Activated CD4-positive, alpha-beta T cell treated with anti-CD3 and anti-CD28 coated beads, Interleukin-2, amount 50 U/mL, for 16 hours (primary cell): Measurements from ENCODE around the gene ORAI2.
"Not testable (repeated sequence)": the region's sequence is repeated elsewhere in the genome, so short reads cannot be mapped to it uniquely, and the experiment has no call there.

Experiments
- DNase-seq: peaks from one replicate; pipeline ENCODE4 v3.0.0-alpha.2; 2020

ORAI2 gene

DNA sequence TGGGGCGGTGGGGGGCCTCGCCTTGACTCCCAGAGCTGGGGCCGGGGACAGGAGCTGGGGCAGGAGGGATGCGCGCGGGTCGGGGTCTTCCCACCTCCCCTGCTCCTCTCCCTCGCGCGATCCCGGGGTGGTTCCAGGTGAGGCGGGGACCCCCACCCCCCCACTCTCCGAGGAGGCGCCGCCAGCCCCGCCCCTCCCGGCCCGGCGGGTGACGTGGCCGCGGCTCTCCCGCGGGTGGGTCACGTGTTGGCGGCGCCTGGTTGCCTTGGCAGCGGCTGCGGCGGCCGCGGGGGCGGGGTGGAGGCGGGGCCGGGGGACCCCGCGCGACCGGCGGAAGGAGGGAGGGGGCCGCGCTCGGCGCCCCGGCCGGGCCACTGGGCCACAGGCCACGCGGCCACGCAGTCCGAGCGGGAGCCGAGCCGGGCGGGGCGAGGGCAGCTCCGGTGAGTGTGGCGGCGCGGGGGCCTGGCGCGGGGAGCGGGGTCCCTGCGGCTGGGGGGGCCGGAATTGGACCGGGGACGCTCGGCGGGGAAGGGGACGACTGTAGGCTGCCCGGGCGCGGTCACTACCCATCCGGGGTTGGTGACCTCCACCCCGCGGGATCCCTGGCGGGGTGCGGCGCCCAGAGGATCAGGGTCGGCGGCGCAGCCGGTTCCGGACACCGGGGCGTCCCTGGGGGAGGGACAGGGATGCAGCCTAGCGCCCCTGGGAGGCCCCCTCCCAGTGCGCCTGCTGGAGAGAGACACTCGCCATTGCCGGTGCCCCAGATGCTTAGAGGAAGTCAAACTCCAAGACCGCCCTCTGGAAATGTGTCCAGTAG, at the start of gene ORAI2:
Gene ORAI2 (plus strand): TSS at position 357 of the 820 bp plus-strand sequence. CDS start 5,382 bp downstream, outside the sequence.
- DNase-seq: peak; percentile 88

- no peak for DNase-seq
Observed at GRCh38 chr7:102387064-102387463, 46.3 kb upstream of the ORAI2 start.

- DNase-seq: no peak
Observed at GRCh38 chr7:102389810-102390209, 43.6 kb upstream of the ORAI2 start.

- peak; percentile 61 for DNase-seq
Observed at GRCh38 chr7:102390697-102391484, 42.5 kb upstream of the ORAI2 start.

- no peak for DNase-seq
Observed at GRCh38 chr7:102392330-102392729, 41.0 kb upstream of the ORAI2 start.

GRCh38 chr7:102393467-102393866, 39.9 kb upstream of the ORAI2 start:
- DNase-seq: no peak

- DNase-seq: no peak
Observed at GRCh38 chr7:102395592-102395872, 37.8 kb upstream of the ORAI2 start.

DNA sequence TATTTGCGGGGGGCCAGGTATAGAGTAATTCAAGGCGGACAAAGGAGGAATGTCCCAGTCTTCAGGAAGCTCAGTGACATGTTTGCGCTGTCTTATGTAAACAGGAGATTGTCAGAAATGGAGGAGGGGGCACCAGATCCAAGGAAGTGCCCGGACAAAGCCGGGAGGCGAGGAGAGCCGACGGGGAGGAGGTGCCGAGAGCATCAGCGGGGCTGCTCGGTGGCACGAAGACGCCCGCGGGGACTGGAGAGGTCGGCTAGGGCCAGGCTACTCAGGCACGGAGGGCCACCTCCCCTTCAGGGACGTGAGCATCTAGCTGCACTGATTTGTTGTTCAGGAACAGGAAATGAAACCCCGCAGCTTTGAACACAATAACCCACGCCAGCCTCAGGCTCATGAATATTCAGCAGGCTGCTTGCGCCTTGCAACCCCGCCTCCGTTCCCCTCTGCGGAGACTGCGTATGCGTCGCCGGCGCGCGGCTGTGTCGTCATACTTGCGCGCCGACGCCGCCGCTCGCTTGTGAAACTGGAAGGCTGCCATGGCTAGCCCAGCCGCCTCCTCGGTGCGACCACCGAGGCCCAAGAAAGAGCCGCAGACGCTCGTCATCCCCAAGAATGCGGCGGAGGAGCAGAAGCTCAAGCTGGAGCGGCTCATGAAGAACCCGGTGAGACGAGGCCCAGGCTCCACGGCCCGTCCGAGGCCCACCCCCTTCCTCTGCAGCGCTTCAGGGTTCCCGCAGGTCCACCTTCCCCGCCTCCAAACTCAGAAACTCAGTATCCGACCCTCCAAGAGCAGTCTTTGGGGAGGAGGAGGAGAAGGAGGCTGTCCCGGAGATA, 37.3 kb upstream of the ORAI2 start, which contains the start of gene PRKRIP1:
Gene PRKRIP1 (plus strand): TSS at position 491 of the 837 bp plus-strand sequence. CDS start 49 bp downstream, at position 540.
- DNase-seq: peak; percentile 93

DNA sequence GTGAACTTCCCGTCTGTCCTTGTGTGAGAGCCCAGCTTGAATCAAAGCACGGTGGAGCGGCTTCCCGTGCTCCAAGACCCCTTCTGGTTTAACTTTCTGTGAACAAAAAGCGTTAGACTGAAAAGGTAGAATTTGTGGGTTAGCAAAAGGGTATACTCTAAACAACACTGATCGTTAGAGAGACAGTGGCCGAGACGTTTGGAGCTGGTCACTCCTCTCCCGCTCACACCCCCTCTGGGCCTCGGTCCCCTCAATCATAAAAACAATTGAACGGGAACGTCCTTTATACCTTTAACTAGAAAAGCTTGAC, 36.7 kb upstream of the ORAI2 start:
- no peak for DNase-seq

GRCh38 chr7:102398543-102398942, 34.8 kb upstream of the ORAI2 start:
- DNase-seq: no peak

DNA sequence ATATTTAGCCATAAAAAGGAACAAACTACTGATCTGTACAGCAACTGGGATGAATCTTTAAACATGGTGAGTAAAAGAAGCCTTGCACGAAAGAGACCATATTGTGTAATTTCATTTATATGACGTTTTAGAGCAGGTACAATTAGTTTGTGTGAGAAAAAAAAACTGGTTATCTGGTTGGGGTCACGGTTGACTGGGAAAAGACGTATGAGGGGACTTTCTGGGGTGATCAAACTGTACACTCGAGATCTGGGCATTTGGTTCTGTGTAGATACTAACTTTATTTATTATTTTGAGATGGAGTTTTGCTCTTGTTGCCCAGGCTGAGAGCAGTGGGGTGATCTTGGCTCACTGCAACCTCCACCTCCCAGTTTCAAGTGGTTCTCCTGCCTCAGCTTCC, 33.0 kb upstream of the ORAI2 start:
- no peak for DNase-seq

DNA sequence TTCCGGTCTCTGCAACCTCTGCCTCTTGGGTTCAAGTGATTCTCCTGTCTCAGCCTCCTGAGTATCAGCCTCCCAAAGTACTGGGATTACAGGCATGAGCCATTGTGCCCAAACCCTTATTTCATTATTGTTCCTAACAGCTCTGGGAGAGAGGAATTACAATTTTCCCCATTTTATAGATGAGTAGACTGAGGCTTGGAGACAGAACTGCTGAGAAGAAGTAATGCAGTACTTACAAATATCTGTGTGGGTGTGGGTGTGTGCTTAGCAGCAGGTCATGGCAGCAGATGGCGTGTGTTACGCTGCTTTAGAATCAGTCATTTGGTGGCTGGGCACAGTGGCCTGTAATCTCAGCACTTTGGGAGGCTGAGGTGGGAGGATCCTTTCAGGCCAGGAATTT, 29.8 kb upstream of the ORAI2 start:
- no peak for DNase-seq

DNA sequence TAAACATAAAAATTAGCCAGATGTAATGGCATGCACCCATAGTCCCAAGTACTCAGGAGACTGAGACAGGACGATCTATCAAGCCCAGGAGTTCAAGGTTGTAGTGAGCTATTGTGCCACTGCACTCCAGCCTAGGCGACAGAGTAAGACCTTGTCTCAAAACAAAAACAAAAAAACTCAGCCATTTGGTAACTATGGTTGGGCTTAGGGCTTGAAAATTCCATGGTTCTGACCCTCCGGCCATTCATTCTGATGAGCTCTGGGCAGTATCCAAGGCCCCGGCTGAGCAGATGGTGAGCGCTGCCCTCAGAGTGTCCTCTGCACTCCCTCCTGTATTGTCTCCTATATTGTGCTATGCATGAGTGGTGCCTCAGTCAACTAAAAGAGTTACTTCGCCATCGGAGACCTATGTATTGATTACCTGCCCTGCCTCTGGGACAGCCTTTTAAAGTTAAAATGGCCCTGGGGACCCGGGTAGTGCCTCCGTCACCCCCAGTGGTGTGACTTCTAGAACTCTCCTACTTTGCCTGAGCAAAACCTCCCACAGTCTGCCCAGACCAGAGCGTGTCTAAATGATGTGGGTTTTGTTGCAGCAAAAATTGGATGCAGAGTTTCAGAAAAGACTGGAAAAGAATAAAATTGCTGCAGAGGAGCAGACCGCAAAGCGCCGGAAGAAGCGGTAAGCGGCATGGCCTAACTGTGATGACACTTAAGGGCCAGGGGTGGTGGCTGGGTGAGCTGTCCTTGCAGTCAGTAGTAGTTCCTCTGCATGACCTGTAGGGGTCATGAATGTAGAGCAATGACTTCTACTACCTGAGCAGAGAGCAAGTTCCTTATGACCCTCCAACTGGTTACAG, 29.1 kb upstream of the ORAI2 start:
- peak; percentile 71 for DNase-seq

DNA sequence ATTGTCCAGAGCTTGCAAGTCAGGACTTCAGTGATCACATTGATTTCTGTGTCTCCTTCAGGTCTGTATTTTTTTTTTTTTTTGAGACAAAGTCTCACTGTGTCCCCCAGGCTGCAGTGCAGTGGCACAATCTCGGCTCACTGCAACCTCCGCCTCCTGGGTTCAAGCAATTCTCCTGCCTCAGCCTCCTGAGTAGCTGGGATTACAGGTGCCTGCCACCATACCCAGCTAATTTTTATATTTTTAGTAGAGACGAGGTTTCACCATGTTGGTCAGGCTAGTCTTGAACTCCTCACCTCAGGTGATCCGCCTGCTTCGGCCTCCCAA, 28.6 kb upstream of the ORAI2 start:
- not testable (repeated sequence) for DNase-seq

DNA sequence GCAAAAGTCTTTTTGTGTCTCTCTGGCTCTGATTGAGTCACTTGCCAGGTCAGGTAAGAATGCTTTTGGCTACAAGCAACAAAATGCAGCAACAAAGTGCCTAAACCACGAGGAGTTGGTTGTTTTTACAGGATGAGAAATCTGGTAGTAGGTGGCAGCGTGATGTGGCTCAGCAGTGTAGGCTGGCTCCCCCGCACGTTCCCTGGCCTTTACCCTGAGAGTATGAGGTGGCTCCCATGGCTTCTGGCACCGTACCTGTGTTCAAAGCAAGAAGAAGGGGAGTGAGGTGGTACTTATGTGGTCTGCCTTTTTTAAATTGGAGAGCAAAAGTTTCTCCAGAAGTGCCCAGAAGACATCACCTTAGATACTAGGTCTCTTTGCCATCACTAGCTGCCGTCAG, 25.5 kb upstream of the ORAI2 start:
- no peak for DNase-seq

- DNase-seq: not testable (repeated sequence)
Observed at GRCh38 chr7:102408530-102408929, 24.8 kb upstream of the ORAI2 start.

GRCh38 chr7:102409340-102409739, 24.0 kb upstream of the ORAI2 start:
- no peak for DNase-seq

DNA sequence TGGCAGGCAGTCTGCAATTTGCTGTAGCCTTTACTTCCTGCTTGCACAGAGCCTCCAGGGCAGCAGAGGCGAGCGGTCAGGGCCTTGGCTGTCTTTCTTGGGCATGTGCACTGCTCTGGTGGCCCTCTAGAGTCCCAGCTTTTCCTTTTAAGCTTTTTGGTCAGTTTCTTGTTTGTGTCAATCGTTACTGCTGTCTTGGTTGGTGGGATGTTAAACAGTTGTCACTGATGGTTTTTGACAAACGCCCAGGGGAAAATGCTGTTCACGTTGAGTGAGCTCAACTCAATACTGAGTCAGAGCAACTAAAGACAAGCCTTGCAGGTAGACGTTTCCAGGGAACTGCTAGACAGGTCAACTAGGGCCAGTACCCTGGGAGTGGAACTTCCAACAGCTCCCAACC, 23.3 kb upstream of the ORAI2 start:
- no peak for DNase-seq

GRCh38 chr7:102410918-102411317, 22.5 kb upstream of the ORAI2 start:
- DNase-seq: no peak

GRCh38 chr7:102412548-102412947, 20.8 kb upstream of the ORAI2 start:
- DNase-seq: no peak

DNA sequence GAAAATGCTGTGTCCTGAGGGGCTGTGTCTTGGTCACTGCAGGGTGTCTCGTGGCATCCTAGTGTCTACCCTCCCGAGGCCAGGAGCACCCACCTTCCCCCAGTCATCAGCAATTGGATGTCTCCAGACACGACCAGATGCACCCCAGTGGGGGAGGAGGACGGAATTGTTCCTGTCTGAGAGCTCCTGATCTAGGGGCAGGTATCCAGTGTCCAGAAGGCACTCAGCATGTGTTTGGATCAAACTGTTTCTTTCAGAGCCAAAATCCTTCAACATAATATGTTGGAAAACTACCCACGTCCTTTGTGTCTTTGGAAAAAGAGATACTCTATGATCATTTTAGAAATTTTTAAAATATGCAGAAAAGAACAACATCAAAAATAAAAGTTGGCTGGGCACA, 20.3 kb upstream of the ORAI2 start:
- DNase-seq: no peak

DNA sequence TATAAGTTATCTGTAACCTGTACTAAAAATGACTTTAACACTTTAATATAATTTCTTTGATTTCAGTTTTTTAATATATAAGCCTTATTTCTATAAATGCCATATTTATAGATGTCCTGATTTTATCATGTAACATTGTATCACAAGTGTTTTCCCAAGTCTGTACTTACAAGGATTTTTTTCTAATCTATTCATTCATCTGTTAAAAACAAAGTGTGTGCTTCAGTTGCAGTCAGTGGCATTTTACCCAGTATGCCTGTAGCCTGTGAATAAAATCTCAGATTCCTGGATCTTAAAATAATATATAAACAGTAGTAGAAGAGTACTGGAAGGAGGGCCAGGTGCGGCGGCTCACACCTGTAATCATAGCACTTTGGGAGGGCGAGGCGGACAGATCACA, 19.8 kb upstream of the ORAI2 start:
- DNase-seq: no peak
